IMR-90 (cell line): ENCODE data around the gene SCIN. TPM values are rescaled to one million over a fixed set of nuclear protein-coding genes. Genes with fewer than 3 reads are reported as not detected.
A peak's percentile ranks its signal among the peaks of the same experiment; 100 is the strongest.

ENCODE experiments used
- ATAC-seq: fragments of 200-7000 bp; cut with Tn5 transposase; 2 replicates; pipeline ENCODE4 v1.9.1; 2020; ENCODE audit warnings: low read depth, mild to moderate bottlenecking, moderate library complexity
- BruUV-seq: library from RNA; stranded (reverse); fragments of 400-500 nt; replicated peaks from 2 replicates; lab custom pipeline; 2021; lab: Mats Ljungman, UMichigan
- CTCF ChIA-PET: fragments of 300-600 bp; formaldehyde crosslinking; extraction: SDS; loops from one replicate; lab custom pipeline; 2021; ENCODE audit warnings: antibody characterized with exemption; lab: Yijun Ruan, JAX
- POLR2A ChIA-PET: fragments of 300-600 bp; sonication (Branson Sonifier 250); formaldehyde crosslinking; loops from one replicate; lab custom pipeline; 2022; ENCODE audit warnings: antibody characterized with exemption; ENCODE audit not compliant: unreplicated experiment; lab: Charles Lee
- DNase-seq: peaks from one replicate; pipeline ENCODE4 v3.0.0; 2013
- H2AFZ ChIP-seq: replicated peaks from 2 replicates; pipeline ENCODE3; 2013; ENCODE audit warnings: low read length, mild to moderate bottlenecking; ENCODE audit not compliant: poor library complexity
- H2AK5ac ChIP-seq: 2 replicates; pipeline ENCODE4 v1.6.1; 2013; ENCODE audit warnings: low read depth, low read length, inconsistent platforms
- H2AK9ac ChIP-seq: replicated peaks from 2 replicates; pipeline ENCODE3; 2013; ENCODE audit warnings: mild to moderate bottlenecking, low read depth, low read length, moderate library complexity; ENCODE audit not compliant: poor library complexity
- H2BK120ac ChIP-seq: 2 replicates; pipeline ENCODE4 v1.6.1; 2013; ENCODE audit warnings: low read depth, low read length, inconsistent platforms
- H2BK15ac ChIP-seq: 3 replicates; pipeline ENCODE4 v1.6.1; 2013; ENCODE audit warnings: low read depth, low read length, inconsistent platforms
- H2BK20ac ChIP-seq: 2 replicates; pipeline ENCODE4 v1.6.1; 2013; ENCODE audit warnings: low read depth, mild to moderate bottlenecking, inconsistent platforms, low read length, moderate library complexity
- H2BK5ac ChIP-seq: 2 replicates; pipeline ENCODE4 v1.6.1; 2013; ENCODE audit warnings: mild to moderate bottlenecking, low read depth, low read length, inconsistent platforms; ENCODE audit not compliant: poor library complexity, severe bottlenecking
- H3K14ac ChIP-seq: replicated peaks from 2 replicates; pipeline ENCODE4 v1.6.1; 2013; ENCODE audit warnings: low read depth, low read length, inconsistent platforms
- H3K18ac ChIP-seq: 2 replicates; pipeline ENCODE4 v1.6.1; 2013; ENCODE audit warnings: low read depth, low read length, control low read depth
- H3K23ac ChIP-seq: 2 replicates; pipeline ENCODE4 v1.6.1; 2013; ENCODE audit warnings: low read depth, low read length, inconsistent platforms
- H3K27ac ChIP-seq: 2 replicates; pipeline ENCODE4 v1.5.1; 2013; ENCODE audit warnings: mild to moderate bottlenecking, control low read depth, low read length; ENCODE audit not compliant: insufficient read depth
- H3K27me3 ChIP-seq: 2 replicates; pipeline ENCODE4 v1.6.1; 2013; ENCODE audit warnings: low read length; ENCODE audit not compliant: control insufficient read depth, insufficient read depth
- H3K36me3 ChIP-seq: 2 replicates; pipeline ENCODE4 v1.6.1; 2013; ENCODE audit warnings: low read length, mixed read lengths; ENCODE audit not compliant: control insufficient read depth, insufficient read depth
- H3K4ac ChIP-seq: 2 replicates; pipeline ENCODE4 v1.6.1; 2013; ENCODE audit warnings: low read depth, low read length, inconsistent platforms
- H3K4me1 ChIP-seq: 2 replicates; pipeline ENCODE4 v1.6.1; 2013; ENCODE audit warnings: low read length, mixed read lengths; ENCODE audit not compliant: control insufficient read depth, insufficient read depth
- H3K4me2 ChIP-seq: 2 replicates; pipeline ENCODE4 v1.6.1; 2013; ENCODE audit warnings: low read depth, mild to moderate bottlenecking, control low read depth, low read length, moderate library complexity
- H3K4me3 ChIP-seq: 2 replicates; pipeline ENCODE4 v1.5.1; 2013; ENCODE audit warnings: low read depth, mild to moderate bottlenecking, control low read depth, low read length, moderate library complexity; ENCODE audit not compliant: insufficient read depth
- H3K56ac ChIP-seq: 2 replicates; pipeline ENCODE4 v1.6.1; 2013; ENCODE audit warnings: low read length, inconsistent platforms; ENCODE audit not compliant: insufficient read depth; ENCODE audit errors: extremely low read depth
- H3K79me1 ChIP-seq, 2 experiments: 2 replicates each; pipeline ENCODE4 v1.6.1; 2013; ENCODE audit warnings: low read length in 2 of 2, inconsistent platforms in 1 of 2, low read depth in 1 of 2
- H3K9ac ChIP-seq: 2 replicates; pipeline ENCODE4 v1.6.1; 2013; ENCODE audit warnings: low read depth, low read length, control low read depth
- H3K9me1 ChIP-seq: 2 replicates; pipeline ENCODE4 v1.6.1; 2013; ENCODE audit warnings: low read length, inconsistent platforms; ENCODE audit not compliant: insufficient read depth
- H3K9me3 ChIP-seq: 2 replicates; pipeline ENCODE4 v1.6.1; 2013; ENCODE audit warnings: low read length; ENCODE audit not compliant: control insufficient read depth, insufficient read depth
- H4K20me1 ChIP-seq: 2 replicates; pipeline ENCODE4 v1.6.1; 2013; ENCODE audit warnings: low read length, inconsistent platforms; ENCODE audit not compliant: insufficient read depth
- H4K5ac ChIP-seq: 2 replicates; pipeline ENCODE4 v1.6.1; 2013; ENCODE audit warnings: mild to moderate bottlenecking, low read depth, low read length, control low read depth
- H4K8ac ChIP-seq, 2 experiments: 2 replicates each; pipeline ENCODE4 v1.6.1; 2013; ENCODE audit warnings: low read depth in 2 of 2, low read length in 2 of 2, control low read depth in 1 of 2, inconsistent platforms in 1 of 2
- H4K91ac ChIP-seq: 2 replicates; pipeline ENCODE4 v1.6.1; 2013; ENCODE audit warnings: low read depth, low read length, inconsistent platforms; ENCODE audit not compliant: insufficient read depth
- CEBPB ChIP-seq: IDR thresholded peaks from 2 replicates; pipeline ENCODE4 v1.6.1; 2012; ENCODE audit warnings: low read depth, low read length, improper control_type of control experiment
- CHD1 ChIP-seq: IDR thresholded peaks from 2 replicates; pipeline ENCODE4 v1.6.1; 2012; ENCODE audit warnings: low read depth, low read length, improper control_type of control experiment
- FOS ChIP-seq: fragments of 150-350 bp; IDR thresholded peaks from 2 replicates; pipeline ENCODE4 v1.6.1; 2016; ENCODE audit warnings: low read depth, low read length
- MAFK ChIP-seq: IDR thresholded peaks from 2 replicates; pipeline ENCODE4 v1.6.1; 2012; ENCODE audit warnings: low read depth, low read length, improper control_type of control experiment
- MAZ ChIP-seq: IDR thresholded peaks from 2 replicates; pipeline ENCODE4 v1.6.1; 2012; ENCODE audit warnings: low read depth, mild to moderate bottlenecking, low read length, improper control_type of control experiment, moderate library complexity, borderline replicate concordance
- MXI1 ChIP-seq: IDR thresholded peaks from 2 replicates; pipeline ENCODE4 v1.6.1; 2012; ENCODE audit warnings: low read depth, mild to moderate bottlenecking, low read length, moderate library complexity, borderline replicate concordance
- NFE2L2 ChIP-seq: fragments of 150-350 bp; IDR thresholded peaks from 2 replicates; pipeline ENCODE4 v1.6.1; 2016; ENCODE audit warnings: low read depth, mild to moderate bottlenecking, low read length
- POLR2A ChIP-seq: IDR thresholded peaks from 2 replicates; pipeline ENCODE4 v1.6.1; 2012; ENCODE audit warnings: mild to moderate bottlenecking, low read depth, low read length
- RAD21 ChIP-seq: IDR thresholded peaks from 2 replicates; pipeline ENCODE4 v1.6.1; 2012; ENCODE audit warnings: low read length, improper control_type of control experiment
- RCOR1 ChIP-seq: IDR thresholded peaks from 2 replicates; pipeline ENCODE4 v1.6.1; 2012; ENCODE audit warnings: mild to moderate bottlenecking, low read length, improper control_type of control experiment; ENCODE audit not compliant: insufficient replicate concordance
- RFX5 ChIP-seq: IDR thresholded peaks from 2 replicates; pipeline ENCODE4 v1.8.0; 2012; ENCODE audit warnings: low read depth, mild to moderate bottlenecking, low read length, moderate library complexity
- SMC3 ChIP-seq: fragments of 150-350 bp; IDR thresholded peaks from 2 replicates; pipeline ENCODE4 v1.6.1; 2016; ENCODE audit warnings: low read depth, mild to moderate bottlenecking, antibody characterized with exemption, low read length, moderate library complexity
- WGBS, 2 experiments: methylation state at CpG; one replicate each; pipeline versions ENCODE4 v1.1.5 to v1.1.7; 2013; ENCODE audit warnings: missing lambda C conversion rate in 2 of 2; ENCODE audit not compliant: insufficient read length in 1 of 2; ENCODE audit errors: extremely low coverage in 2 of 2; 5-methylcytosine and 5-hydroxymethylcytosine counted together
- dilution Hi-C: fragments of 300-500 bp; cut with HindIII; formaldehyde crosslinking; loops from one replicate; pipeline ENCODE4 v1.14.3; 2018; ENCODE audit warnings: low sequenced_read_pairs; ENCODE audit not compliant: unreplicated experiment
- in situ Hi-C: fragments of 300-500 bp; cut with MboI; formaldehyde crosslinking; loops from 3 replicates; pipeline ENCODE4 v1.14.3; 2019; ENCODE audit warnings: low sequenced_read_pairs, inconsistent platforms, mixed read lengths
- intact Hi-C: fragments of 100-400 bp; cut with micrococcal nuclease; formaldehyde crosslinking; loops from 2 replicates; pipeline ENCODE4 v1.10.0; 2022
- polyA plus RNA-seq, 3 experiments: library from polyadenylated mRNA; depleted of rRNA; stranded (reverse); fragments of >200 nt; gene quantifications; 2 replicates each; pipeline ENCODE4 v1.2.3, GENCODE V29; 2012; ENCODE audit warnings: low replicate concordance in 1 of 3
- total RNA-seq: library from RNA; depleted of rRNA; stranded (reverse); fragments of >200 nt; gene quantifications from 2 replicates; pipeline ENCODE4 v1.2.3, GENCODE V29; 2012
- TF ChIP-seq, protein P1 (sequence below): fragments of 150-350 bp; IDR thresholded peaks from 2 replicates; pipeline ENCODE4 v1.6.1; 2017; ENCODE audit warnings: mild to moderate bottlenecking, antibody characterized with exemption, low read length, low read depth
- TF ChIP-seq, protein P2 (sequence below): conservative IDR thresholded peaks from 2 replicates; pipeline ENCODE4 v1.5.1; 2012; ENCODE audit warnings: mild to moderate bottlenecking, low read depth, low read length, improper control_type of control experiment
- TF ChIP-seq, protein P3 (sequence below): fragments of 150-350 bp; IDR thresholded peaks from 2 replicates; pipeline ENCODE4 v1.6.1; 2016; ENCODE audit warnings: low read depth, mild to moderate bottlenecking, low read length, moderate library complexity, borderline replicate concordance

Gene SCIN
- total and polyA plus RNA-seq, 2 of the 4 experiments (the other 2 are of a cell fraction) = under 0.01 to 0.05 TPM

DNA sequence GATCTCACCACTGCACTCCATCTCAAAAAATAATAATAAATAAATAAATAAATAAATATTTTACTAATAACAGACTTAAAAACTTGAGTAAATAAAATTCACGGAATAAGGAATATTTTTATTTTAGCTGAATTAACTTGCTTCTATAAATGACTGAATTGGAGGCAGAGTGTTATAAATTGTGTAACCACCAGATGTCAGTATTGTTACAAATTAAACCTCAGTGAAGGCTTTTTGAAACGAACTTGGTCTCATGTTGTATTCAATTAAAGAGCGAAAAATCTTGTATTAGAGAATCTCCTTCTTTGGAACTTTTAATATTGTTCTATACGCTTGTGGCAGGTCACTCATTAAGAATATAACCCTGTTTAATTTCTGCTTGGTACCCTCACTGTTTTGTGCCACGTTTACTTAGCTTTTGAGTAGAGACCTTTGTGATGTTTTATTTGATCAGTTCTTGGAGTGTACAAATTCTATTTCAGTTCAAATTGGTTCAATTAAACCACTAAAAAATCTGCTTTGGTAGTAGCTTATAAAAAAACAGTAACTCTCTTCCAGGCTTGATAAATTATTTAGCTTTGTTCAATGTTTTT lies 45.6 kb upstream of the SCIN start:
- H2BK5ac ChIP-seq = no peak overlapping the region
- no peak overlapping the region for H2AFZ ChIP-seq
- H3K23ac ChIP-seq = no peak overlapping the region
- no peak overlapping the region for H3K9ac ChIP-seq
- no peaks in the 10 kb centered on the region for H3K9me3 ChIP-seq
- intact Hi-C loops (loop anchor here (1.0 to 5.0 kb wide), 4 partner anchors 99 to 738 kb away; partner anchors contain the start of gene ARL4A), dilution Hi-C loops (no loop called here), in situ Hi-C loops (loop anchor here (5.0 kb wide), 2 partner anchors 102 to 737 kb away; no protein-coding TSS in a partner anchor)
- DNase-seq (peak; percentile 69), ATAC-seq (peak; percentile 67; the same call in 1 of the 2 replicates)
- no peak overlapping the region for H3K4me3 ChIP-seq
- peak overlapping the region; percentile 61; the same call in 1 of the 2 replicates for H3K4me2 ChIP-seq
- no peak overlapping the region for H3K18ac ChIP-seq
- H2BK120ac ChIP-seq = no peak overlapping the region
- no peaks in the 10 kb centered on the region for H3K9me1 ChIP-seq
- H2AK5ac ChIP-seq = no peak overlapping the region
- no peak overlapping the region for H3K4ac ChIP-seq
- POLR2A ChIA-PET = no interaction called here
- WGBS, 2 experiments = no CpG with 5 or more reads among the region's 5 CpGs
- H4K5ac ChIP-seq = no peak overlapping the region
- no peak overlapping the region for H4K91ac ChIP-seq
- CTCF ChIA-PET = interaction anchor here (0.6 to 3.1 kb wide), 11 partner anchors 15 to 742 kb away, joined by 3 to 42 read pairs (median 3); no protein-coding TSS in a partner anchor
- no peaks in the 10 kb centered on the region for H3K79me1 ChIP-seq
- no TSS peak for BruUV-seq
- H2AK9ac ChIP-seq = no peak overlapping the region
- no peaks in the 10 kb centered on the region for H3K36me3 ChIP-seq
- H2BK15ac ChIP-seq = no peak overlapping the region
- H3K56ac ChIP-seq = no peak overlapping the region
- no peak overlapping the region for H4K8ac ChIP-seq
- no peak overlapping the region for H3K14ac ChIP-seq
- no peak overlapping the region for H2BK20ac ChIP-seq
- H4K20me1 ChIP-seq = no peaks in the 10 kb centered on the region
- H3K27ac ChIP-seq = no peak overlapping the region
- H3K27me3 ChIP-seq = peaks cover 1% of the 10 kb centered on the region; the same call in 1 of the 2 replicates
- no peaks in the 10 kb centered on the region for H3K4me1 ChIP-seq
- TF ChIP-seq SMC3 (peak; percentile 76), CEBPB (no peak), POLR2A (no peak), FOS (no peak), MXI1 (no peak), CHD1 (no peak), NFE2L2 (no peak), MAFK (no peak), RAD21 (peak; percentile 66), RFX5 (no peak), MAZ (no peak), RCOR1 (no peak)
- TF ChIP-seq, protein P1, sequence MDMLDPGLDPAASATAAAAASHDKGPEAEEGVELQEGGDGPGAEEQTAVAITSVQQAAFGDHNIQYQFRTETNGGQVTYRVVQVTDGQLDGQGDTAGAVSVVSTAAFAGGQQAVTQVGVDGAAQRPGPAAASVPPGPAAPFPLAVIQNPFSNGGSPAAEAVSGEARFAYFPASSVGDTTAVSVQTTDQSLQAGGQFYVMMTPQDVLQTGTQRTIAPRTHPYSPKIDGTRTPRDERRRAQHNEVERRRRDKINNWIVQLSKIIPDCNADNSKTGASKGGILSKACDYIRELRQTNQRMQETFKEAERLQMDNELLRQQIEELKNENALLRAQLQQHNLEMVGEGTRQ = no peak
- TF ChIP-seq, protein P2, sequence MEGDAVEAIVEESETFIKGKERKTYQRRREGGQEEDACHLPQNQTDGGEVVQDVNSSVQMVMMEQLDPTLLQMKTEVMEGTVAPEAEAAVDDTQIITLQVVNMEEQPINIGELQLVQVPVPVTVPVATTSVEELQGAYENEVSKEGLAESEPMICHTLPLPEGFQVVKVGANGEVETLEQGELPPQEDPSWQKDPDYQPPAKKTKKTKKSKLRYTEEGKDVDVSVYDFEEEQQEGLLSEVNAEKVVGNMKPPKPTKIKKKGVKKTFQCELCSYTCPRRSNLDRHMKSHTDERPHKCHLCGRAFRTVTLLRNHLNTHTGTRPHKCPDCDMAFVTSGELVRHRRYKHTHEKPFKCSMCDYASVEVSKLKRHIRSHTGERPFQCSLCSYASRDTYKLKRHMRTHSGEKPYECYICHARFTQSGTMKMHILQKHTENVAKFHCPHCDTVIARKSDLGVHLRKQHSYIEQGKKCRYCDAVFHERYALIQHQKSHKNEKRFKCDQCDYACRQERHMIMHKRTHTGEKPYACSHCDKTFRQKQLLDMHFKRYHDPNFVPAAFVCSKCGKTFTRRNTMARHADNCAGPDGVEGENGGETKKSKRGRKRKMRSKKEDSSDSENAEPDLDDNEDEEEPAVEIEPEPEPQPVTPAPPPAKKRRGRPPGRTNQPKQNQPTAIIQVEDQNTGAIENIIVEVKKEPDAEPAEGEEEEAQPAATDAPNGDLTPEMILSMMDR = peak; percentile 76
- TF ChIP-seq, protein P3, sequence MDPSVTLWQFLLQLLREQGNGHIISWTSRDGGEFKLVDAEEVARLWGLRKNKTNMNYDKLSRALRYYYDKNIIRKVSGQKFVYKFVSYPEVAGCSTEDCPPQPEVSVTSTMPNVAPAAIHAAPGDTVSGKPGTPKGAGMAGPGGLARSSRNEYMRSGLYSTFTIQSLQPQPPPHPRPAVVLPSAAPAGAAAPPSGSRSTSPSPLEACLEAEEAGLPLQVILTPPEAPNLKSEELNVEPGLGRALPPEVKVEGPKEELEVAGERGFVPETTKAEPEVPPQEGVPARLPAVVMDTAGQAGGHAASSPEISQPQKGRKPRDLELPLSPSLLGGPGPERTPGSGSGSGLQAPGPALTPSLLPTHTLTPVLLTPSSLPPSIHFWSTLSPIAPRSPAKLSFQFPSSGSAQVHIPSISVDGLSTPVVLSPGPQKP = no peak
